Vagina (tissue), 2 donors: ENCODE measurements around the gene KDM4B. TPM values are rescaled to one million over a fixed set of nuclear protein-coding genes. Genes with fewer than 3 reads are reported as not detected.

Experiments
- DNase-seq, 2 donors: peaks; one replicate each; pipeline ENCODE4 v3.0.0-alpha.2; 2017; ENCODE audit errors: extremely low spot score in 2 of 2
- H3K27ac ChIP-seq: fragments of 200-600 bp; sonication (generic); one replicate; pipeline ENCODE4 v1.5.1; 2019
- H3K27me3 ChIP-seq: fragments of 200-600 bp; sonication (generic); one replicate; pipeline ENCODE4 v1.5.1; 2019
- H3K36me3 ChIP-seq, 2 donors: fragments of 200-600 bp; sonication (generic); one replicate each; pipeline ENCODE4 v1.5.1; 2017 to 2019
- H3K4me1 ChIP-seq: fragments of 200-600 bp; sonication (generic); one replicate; pipeline ENCODE4 v1.5.1; 2019
- H3K4me3 ChIP-seq, 2 donors: fragments of 200-600 bp; sonication (generic); 1 replicate in 1 of 2; 2 replicates in 1 of 2; pipeline ENCODE4 v1.5.1; 2016 to 2019
- H3K9me3 ChIP-seq: fragments of 200-600 bp; sonication (generic); one replicate; pipeline ENCODE4 v1.5.1; 2019
- POLR2A ChIP-seq, 2 donors: fragments of 450-650 bp; IDR thresholded peaks; one replicate each; pipeline ENCODE4 v1.6.1; 2017; ENCODE audit warnings: antibody characterized with exemption in 2 of 2, mild to moderate bottlenecking in 2 of 2, moderate library complexity in 2 of 2
- POLR2AphosphoS5 ChIP-seq, 2 donors: sonication (generic); formaldehyde crosslinking; IDR thresholded peaks; one replicate each; pipeline ENCODE4 v1.9.0; 2017; ENCODE audit warnings: antibody characterized with exemption in 2 of 2, mild to moderate bottlenecking in 2 of 2, low read depth in 1 of 2; ENCODE audit not compliant: insufficient read depth in 1 of 2
- intact Hi-C: fragments of 100-400 bp; cut with DNase I; formaldehyde crosslinking; loops from one replicate; pipeline ENCODE4 v1.15.1; 2023
- total RNA-seq: library from RNA; depleted of rRNA; stranded (reverse); fragments of >200 nt; gene quantifications from one replicate; pipeline ENCODE4 v1.2.3, GENCODE V29; 2016
- TF ChIP-seq, protein P1 (sequence below), 3 experiments: fragments of 450-650 bp in 2 of 3; fragments of 200-600 bp in 1 of 3; sonication (generic) in 1 of 3; IDR thresholded peaks; one replicate each; pipeline ENCODE4 v1.5.1; 2017 to 2019; ENCODE audit warnings: antibody characterized with exemption in 3 of 3, mild to moderate bottlenecking in 2 of 3, moderate library complexity in 2 of 3

Gene KDM4B
- total RNA-seq, 1 donor from 2014 or later: 59.7 TPM

- intact Hi-C loops: no loop called here
- DNase-seq: no peak
- no peaks in the 10 kb centered on the region for H3K27me3 ChIP-seq
- H3K9me3 ChIP-seq: no peaks in the 10 kb centered on the region
- H3K36me3 ChIP-seq: no peaks in the 10 kb centered on the region
- H3K4me1 ChIP-seq: no peaks in the 10 kb centered on the region
- TF ChIP-seq POLR2A (IDR thresholded peaks at IDR 0.05) (no peak), POLR2AphosphoS5 (IDR thresholded peaks at IDR 0.05; ENCODE audit: insufficient read depth in 1 of 2, low read depth in 1 of 2) (no peak)
- TF ChIP-seq, protein P1, sequence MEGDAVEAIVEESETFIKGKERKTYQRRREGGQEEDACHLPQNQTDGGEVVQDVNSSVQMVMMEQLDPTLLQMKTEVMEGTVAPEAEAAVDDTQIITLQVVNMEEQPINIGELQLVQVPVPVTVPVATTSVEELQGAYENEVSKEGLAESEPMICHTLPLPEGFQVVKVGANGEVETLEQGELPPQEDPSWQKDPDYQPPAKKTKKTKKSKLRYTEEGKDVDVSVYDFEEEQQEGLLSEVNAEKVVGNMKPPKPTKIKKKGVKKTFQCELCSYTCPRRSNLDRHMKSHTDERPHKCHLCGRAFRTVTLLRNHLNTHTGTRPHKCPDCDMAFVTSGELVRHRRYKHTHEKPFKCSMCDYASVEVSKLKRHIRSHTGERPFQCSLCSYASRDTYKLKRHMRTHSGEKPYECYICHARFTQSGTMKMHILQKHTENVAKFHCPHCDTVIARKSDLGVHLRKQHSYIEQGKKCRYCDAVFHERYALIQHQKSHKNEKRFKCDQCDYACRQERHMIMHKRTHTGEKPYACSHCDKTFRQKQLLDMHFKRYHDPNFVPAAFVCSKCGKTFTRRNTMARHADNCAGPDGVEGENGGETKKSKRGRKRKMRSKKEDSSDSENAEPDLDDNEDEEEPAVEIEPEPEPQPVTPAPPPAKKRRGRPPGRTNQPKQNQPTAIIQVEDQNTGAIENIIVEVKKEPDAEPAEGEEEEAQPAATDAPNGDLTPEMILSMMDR (IDR thresholded peaks at IDR 0.05): no peak
- H3K4me3 ChIP-seq: no peak overlapping the region
- no peak overlapping the region for H3K27ac ChIP-seq
Observed at GRCh38 chr19:5183616-5184015, 214.7 kb downstream of the KDM4B start.

GRCh38 chr19:5184930-5185329 is 216.0 kb downstream of the KDM4B start:
- Histone ChIP-seq H3K27me3 (no peaks in the 10 kb centered on the region), H3K27ac (no peak overlapping the region), H3K4me3 (no peak overlapping the region), H3K4me1 (no peaks in the 10 kb centered on the region), H3K9me3 (no peaks in the 10 kb centered on the region), H3K36me3 (no peaks in the 10 kb centered on the region)
- TF ChIP-seq, protein P1 (IDR thresholded peaks at IDR 0.05): no peak
- no peak for TF ChIP-seq POLR2A (IDR thresholded peaks at IDR 0.05)
- no peak for DNase-seq
- intact Hi-C loops: no loop called here

DNA sequence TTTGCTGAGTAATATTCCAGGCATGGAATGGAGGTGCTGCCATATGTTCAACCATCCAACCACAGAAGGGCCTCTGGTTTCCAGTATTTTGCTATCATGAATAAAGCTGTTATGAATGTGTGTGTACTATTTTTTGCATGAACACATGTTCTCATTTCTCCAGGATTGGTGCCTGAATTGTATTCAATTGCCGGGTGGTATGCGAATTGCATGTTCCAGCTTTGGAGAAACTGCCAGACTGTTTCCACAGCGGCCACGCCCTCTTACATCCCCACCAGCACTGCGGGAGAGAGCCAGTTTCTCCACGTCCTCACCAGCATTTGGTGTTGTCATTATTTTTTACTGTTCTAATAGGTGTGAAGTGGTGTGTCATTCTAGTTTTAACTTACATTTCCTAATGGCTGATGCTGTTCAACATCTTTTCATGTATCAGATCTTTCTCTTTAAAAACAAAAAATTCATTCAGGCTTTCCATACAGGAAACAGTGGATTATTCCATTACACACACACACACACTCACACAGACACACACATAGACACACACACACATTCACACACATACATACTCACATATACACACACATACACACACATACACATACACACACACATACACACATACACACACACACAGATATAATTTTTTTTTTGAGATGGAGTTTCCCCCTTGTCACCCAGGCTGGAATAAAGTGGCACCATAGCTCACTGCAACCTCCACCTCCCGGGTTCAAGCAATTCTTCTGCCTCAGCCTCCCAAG is 217.6 kb downstream of the KDM4B start:
- TF ChIP-seq, protein P1 (IDR thresholded peaks at IDR 0.05): no peak
- TF ChIP-seq POLR2AphosphoS5 (IDR thresholded peaks at IDR 0.05; ENCODE audit: insufficient read depth in 1 of 2, low read depth in 1 of 2) (no peak), POLR2A (IDR thresholded peaks at IDR 0.05) (no peak)
- intact Hi-C loops: loop anchor here (1.0 kb wide), 1 partner anchor 44 kb away; no protein-coding TSS in a partner anchor
- Histone ChIP-seq H3K27me3 (no peaks in the 10 kb centered on the region), H3K27ac (no peak overlapping the region), H3K4me3 (no peak overlapping the region), H3K36me3 (no peaks in the 10 kb centered on the region), H3K9me3 (no peaks in the 10 kb centered on the region), H3K4me1 (no peaks in the 10 kb centered on the region)
- no peak for DNase-seq

DNA sequence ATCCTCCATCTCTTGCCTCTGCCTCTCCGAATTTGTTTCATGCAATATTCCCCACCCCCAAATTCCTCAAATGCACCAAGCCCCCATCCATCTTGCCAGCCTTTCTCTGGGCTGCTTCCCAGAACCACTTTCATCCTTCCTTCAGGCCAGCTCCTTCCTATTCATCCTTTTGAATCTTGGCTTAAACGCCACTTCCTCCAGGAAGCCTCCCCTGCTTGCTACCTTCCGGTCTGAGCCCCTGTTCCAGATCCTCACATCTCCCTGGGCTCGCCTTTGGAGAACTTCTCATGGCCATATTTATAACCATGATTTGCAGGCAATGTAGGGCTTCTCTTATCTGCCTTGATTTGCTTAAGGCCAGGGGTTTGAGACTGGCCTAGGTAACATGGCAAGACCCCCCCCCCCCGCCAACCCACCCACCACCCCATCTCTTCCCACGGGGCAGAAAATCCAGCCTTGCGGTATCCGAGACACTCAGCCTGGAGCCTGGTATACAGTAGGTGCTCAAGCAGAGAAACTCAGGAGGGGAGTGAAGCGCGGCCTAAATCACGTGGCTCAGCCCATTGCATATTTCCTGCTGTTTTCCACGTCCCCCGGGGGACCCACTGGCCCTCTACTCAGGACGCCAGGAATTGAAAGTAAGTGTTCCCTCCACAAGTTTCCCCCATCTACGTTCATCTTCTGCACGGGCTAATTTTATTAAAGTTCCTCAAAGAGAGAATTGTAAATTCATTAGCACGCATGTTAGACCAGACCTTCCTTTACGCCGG is 219.8 kb downstream of the KDM4B start:
- intact Hi-C loops: no loop called here
- DNase-seq: no peak
- Histone ChIP-seq H3K27me3 (no peaks in the 10 kb centered on the region), H3K27ac (no peak overlapping the region), H3K36me3 (no peaks in the 10 kb centered on the region), H3K4me1 (no peaks in the 10 kb centered on the region), H3K4me3 (no peak overlapping the region), H3K9me3 (no peaks in the 10 kb centered on the region)
- no peak for TF ChIP-seq POLR2A (IDR thresholded peaks at IDR 0.05)
- TF ChIP-seq, protein P1 (IDR thresholded peaks at IDR 0.05): no peak
- TF ChIP-seq POLR2AphosphoS5 (IDR thresholded peaks at IDR 0.05; ENCODE audit: insufficient read depth in 1 of 2, low read depth in 1 of 2): no peak

GRCh38 chr19:5189318-5189607 is 220.3 kb downstream of the KDM4B start:
- no peak overlapping the region for H3K4me3 ChIP-seq
- intact Hi-C loops: no loop called here

More at GRCh38 chr19:5189318-5189607, 220.3 kb downstream of the KDM4B start:
- Histone ChIP-seq H3K36me3 (no peaks in the 10 kb centered on the region), H3K9me3 (no peaks in the 10 kb centered on the region), H3K27me3 (no peaks in the 10 kb centered on the region), H3K4me1 (no peaks in the 10 kb centered on the region), H3K27ac (no peak overlapping the region)
- no peak for TF ChIP-seq POLR2AphosphoS5 (IDR thresholded peaks at IDR 0.05; ENCODE audit: insufficient read depth in 1 of 2, low read depth in 1 of 2)
- TF ChIP-seq POLR2A (IDR thresholded peaks at IDR 0.05): no peak
- TF ChIP-seq, protein P1 (IDR thresholded peaks at IDR 0.05): no peak
- no peak for DNase-seq
